A673 (cell line): ENCODE data around the gene SMYD1. TPM values are rescaled to one million over a fixed set of nuclear protein-coding genes. Genes with fewer than 3 reads are reported as not detected.
A peak's percentile ranks its signal among the peaks of the same experiment; 100 is the strongest.

Source experiments
- BruUV-seq: library from RNA; stranded (reverse); fragments of 400-500 nt; replicated peaks from 2 replicates; lab custom pipeline; 2021; lab: Mats Ljungman, UMichigan
- CTCF ChIA-PET: fragments of 300-600 bp; sonication (Branson Sonifier 250); formaldehyde crosslinking; loops from one replicate; lab custom pipeline; 2022; ENCODE audit warnings: antibody characterized with exemption; lab: Charles Lee
- POLR2A ChIA-PET: fragments of 300-600 bp; sonication (Branson Sonifier 250); formaldehyde crosslinking; loops from one replicate; lab custom pipeline; 2022; ENCODE audit warnings: antibody characterized with exemption; ENCODE audit not compliant: low non-redundant PET; lab: Charles Lee
- DNase-seq: peaks from one replicate; pipeline ENCODE4 v3.0.0-alpha.2; 2015; ENCODE audit warnings: low spot score
- H3K27ac ChIP-seq: fragments of 200-600 bp; sonication (generic); 2 replicates; pipeline ENCODE4 v1.5.1; 2016; ENCODE audit warnings: mixed run types, low read depth, mild to moderate bottlenecking, mixed read lengths, antibody characterized with exemption, low read length; ENCODE audit not compliant: poor library complexity, severe bottlenecking
- H3K27me3 ChIP-seq: fragments of 200-600 bp; sonication (generic); replicated peaks from 2 replicates; pipeline ENCODE4 v1.6.1; 2017; ENCODE audit warnings: mixed run types, low read depth, mild to moderate bottlenecking, mixed read lengths, antibody characterized with exemption, low read length; ENCODE audit not compliant: insufficient read depth, poor library complexity
- H3K36me3 ChIP-seq: fragments of 200-600 bp; sonication (generic); 2 replicates; pipeline ENCODE4 v1.6.1; 2016; ENCODE audit warnings: mixed run types, mild to moderate bottlenecking, mixed read lengths, antibody characterized with exemption, low read length; ENCODE audit not compliant: insufficient read depth, poor library complexity, severe bottlenecking
- H3K4me1 ChIP-seq: fragments of 200-600 bp; sonication (generic); 2 replicates; pipeline ENCODE4 v1.6.1; 2017; ENCODE audit warnings: mixed run types, mild to moderate bottlenecking, mixed read lengths, antibody characterized with exemption, low read length; ENCODE audit not compliant: insufficient read depth, poor library complexity, severe bottlenecking
- H3K4me3 ChIP-seq: fragments of 200-600 bp; sonication (generic); 2 replicates; pipeline ENCODE4 v1.5.1; 2016; ENCODE audit warnings: low read depth, mixed run types, mild to moderate bottlenecking, mixed read lengths, low read length; ENCODE audit not compliant: poor library complexity, severe bottlenecking
- H3K9me3 ChIP-seq: fragments of 200-600 bp; sonication (generic); 2 replicates; pipeline ENCODE4 v1.6.1; 2016; ENCODE audit warnings: mixed run types, low read depth, mild to moderate bottlenecking, mixed read lengths, antibody characterized with exemption, low read length; ENCODE audit not compliant: poor library complexity, severe bottlenecking
- EZH2 ChIP-seq: fragments of 200-600 bp; sonication (generic); IDR thresholded peaks from 2 replicates; pipeline ENCODE4 v1.6.1; 2017; ENCODE audit warnings: borderline replicate concordance, low read depth, mild to moderate bottlenecking, mixed read lengths, antibody characterized with exemption, low read length; ENCODE audit not compliant: poor library complexity, severe bottlenecking
- intact Hi-C: fragments of 100-400 bp; cut with micrococcal nuclease; formaldehyde crosslinking; loops from one replicate; pipeline ENCODE4 v1.10.0; 2022; ENCODE audit not compliant: unreplicated experiment
- total RNA-seq: library from RNA; stranded (reverse); gene quantifications from 2 replicates; pipeline ENCODE4 v1.2.3, GENCODE V29; 2021
- TF ChIP-seq, protein P1 (sequence below): fragments of 300-800, 200-600 bp; sonication (generic); conservative IDR thresholded peaks from 2 replicates; pipeline ENCODE4 v1.5.1; 2017; ENCODE audit warnings: low read depth, mild to moderate bottlenecking, antibody characterized with exemption, low read length, moderate library complexity, mixed read lengths

Gene SMYD1
- total RNA-seq, 1 experiment from 2014 or later, result not detected

DNA sequence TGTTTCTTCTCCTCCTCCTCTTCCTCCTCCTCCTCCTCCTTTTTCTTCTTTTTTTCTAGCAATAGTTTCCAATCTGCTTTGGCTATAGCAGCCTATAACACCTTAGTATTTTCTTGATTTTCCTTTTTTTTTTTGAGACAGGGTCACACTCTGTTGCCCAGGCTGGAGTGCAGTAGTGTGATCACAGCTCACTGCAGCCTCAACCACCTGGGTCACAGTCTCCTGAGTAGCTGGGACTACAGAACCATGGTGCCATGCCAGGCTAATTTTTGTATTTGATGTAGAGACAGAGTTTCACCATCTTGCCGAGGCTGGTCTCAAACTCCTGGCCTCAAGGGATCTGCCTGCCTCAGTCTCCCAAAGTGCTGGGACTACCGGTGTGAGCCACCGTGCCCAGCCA is 91.9 kb downstream of the SMYD1 start:
- intact Hi-C loops, result no loop called here
- ChIA-PET POLR2A (no interaction called here), CTCF (interaction anchor here (3.2 kb wide), 1 partner anchor 99 kb away, joined by 37 read pairs; no protein-coding TSS in a partner anchor)
- Histone ChIP-seq H3K27ac (no peak overlapping the region), H3K4me3 (no peak overlapping the region), H3K36me3 (no peaks in the 10 kb centered on the region), H3K9me3 (no peaks in the 10 kb centered on the region), H3K4me1 (no peaks in the 10 kb centered on the region), H3K27me3 (no peaks in the 10 kb centered on the region)
- DNase-seq, result no peak
- TF ChIP-seq, protein P1, sequence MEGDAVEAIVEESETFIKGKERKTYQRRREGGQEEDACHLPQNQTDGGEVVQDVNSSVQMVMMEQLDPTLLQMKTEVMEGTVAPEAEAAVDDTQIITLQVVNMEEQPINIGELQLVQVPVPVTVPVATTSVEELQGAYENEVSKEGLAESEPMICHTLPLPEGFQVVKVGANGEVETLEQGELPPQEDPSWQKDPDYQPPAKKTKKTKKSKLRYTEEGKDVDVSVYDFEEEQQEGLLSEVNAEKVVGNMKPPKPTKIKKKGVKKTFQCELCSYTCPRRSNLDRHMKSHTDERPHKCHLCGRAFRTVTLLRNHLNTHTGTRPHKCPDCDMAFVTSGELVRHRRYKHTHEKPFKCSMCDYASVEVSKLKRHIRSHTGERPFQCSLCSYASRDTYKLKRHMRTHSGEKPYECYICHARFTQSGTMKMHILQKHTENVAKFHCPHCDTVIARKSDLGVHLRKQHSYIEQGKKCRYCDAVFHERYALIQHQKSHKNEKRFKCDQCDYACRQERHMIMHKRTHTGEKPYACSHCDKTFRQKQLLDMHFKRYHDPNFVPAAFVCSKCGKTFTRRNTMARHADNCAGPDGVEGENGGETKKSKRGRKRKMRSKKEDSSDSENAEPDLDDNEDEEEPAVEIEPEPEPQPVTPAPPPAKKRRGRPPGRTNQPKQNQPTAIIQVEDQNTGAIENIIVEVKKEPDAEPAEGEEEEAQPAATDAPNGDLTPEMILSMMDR, result no peak
- TF ChIP-seq EZH2, result no peak
- BruUV-seq, result no TSS peak

DNA sequence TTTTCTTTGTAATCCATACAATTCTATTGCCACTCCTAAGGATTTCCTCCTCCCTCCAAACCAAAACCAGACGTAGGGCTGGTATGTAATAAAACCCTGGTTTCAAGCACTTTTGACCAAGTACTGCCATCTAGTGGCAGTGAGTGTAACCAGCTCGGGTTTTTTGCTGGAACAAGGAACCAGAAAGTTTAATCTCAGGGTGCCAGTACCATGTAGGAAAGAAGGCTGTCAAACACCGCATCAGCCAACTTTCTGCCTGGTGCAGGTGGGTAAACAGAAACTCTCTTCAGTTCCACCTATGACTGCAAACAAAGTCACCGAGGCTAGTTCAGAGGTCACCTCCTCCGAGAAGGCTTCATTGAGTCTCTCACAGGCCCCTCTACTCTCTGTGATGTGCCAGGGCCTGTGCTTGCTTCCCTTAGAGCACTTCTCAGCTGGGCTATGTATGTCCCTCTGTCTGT is 92.4 kb downstream of the SMYD1 start:
- H3K9me3 ChIP-seq, result no peaks in the 10 kb centered on the region
- intact Hi-C loops, result loop anchor here (2.0 kb wide), 1 partner anchor 99 kb away; no protein-coding TSS in a partner anchor
- no peak overlapping the region for H3K27ac ChIP-seq
- ChIA-PET POLR2A (no interaction called here), CTCF (interaction anchor here (3.2 kb wide), 1 partner anchor 100 kb away, joined by 37 read pairs; no protein-coding TSS in a partner anchor)
- no peaks in the 10 kb centered on the region for H3K4me1 ChIP-seq
- peak; percentile 77 for DNase-seq
- H3K36me3 ChIP-seq, result no peaks in the 10 kb centered on the region
- no TSS peak for BruUV-seq
- no peaks in the 10 kb centered on the region for H3K27me3 ChIP-seq
- H3K4me3 ChIP-seq, result no peak overlapping the region
- TF ChIP-seq EZH2, result no peak
- TF ChIP-seq, protein P1, result peak; percentile 88

DNA sequence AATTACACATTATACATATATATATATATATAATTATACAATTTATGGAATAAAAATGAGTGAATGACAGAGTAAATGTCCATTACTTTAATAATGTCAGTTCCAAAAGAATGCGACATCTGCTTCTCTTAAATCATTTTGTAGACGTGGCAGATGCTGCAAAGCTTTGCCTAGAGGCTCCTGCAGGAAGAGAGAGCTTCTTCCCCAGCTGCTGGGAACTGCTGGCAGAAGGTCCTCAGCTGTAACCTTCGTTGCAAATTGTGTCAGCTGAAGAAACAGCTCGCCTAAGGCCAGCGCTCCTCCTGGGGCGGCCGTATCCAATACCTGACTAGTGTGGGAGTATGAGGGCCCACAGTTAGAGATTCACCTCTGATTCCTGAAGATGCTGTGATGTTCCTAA is 92.9 kb downstream of the SMYD1 start:
- no peak for TF ChIP-seq EZH2
- Histone ChIP-seq H3K4me3 (no peak overlapping the region), H3K9me3 (no peaks in the 10 kb centered on the region), H3K36me3 (no peaks in the 10 kb centered on the region), H3K27me3 (no peaks in the 10 kb centered on the region), H3K4me1 (no peaks in the 10 kb centered on the region), H3K27ac (no peak overlapping the region)
- ChIA-PET CTCF (interaction anchor here (3.2 kb wide), 1 partner anchor 100 kb away, joined by 37 read pairs; no protein-coding TSS in a partner anchor), POLR2A (no interaction called here)
- intact Hi-C loops, result loop anchor here (2.0 kb wide), 1 partner anchor 100 kb away; no protein-coding TSS in a partner anchor
- DNase-seq, result no peak
- no TSS peak for BruUV-seq
